Neuronal stem cell (in vitro differentiated cells): ENCODE data around the gene CCDC57.

Experiments
- DNase-seq: peaks from one replicate; pipeline ENCODE4 v3.0.0-alpha.2; 2013; ENCODE audit warnings: low spot score
- H2AFZ ChIP-seq: one replicate; pipeline ENCODE4 v1.6.1; 2013; ENCODE audit warnings: mild to moderate bottlenecking, low read length, inconsistent platforms
- H2AK5ac ChIP-seq: 2 replicates; pipeline ENCODE4 v1.6.1; 2013; ENCODE audit warnings: low read depth, mild to moderate bottlenecking, inconsistent platforms, low read length, moderate library complexity, mixed read lengths
- H2BK120ac ChIP-seq: 2 replicates; pipeline ENCODE4 v1.6.1; 2013; ENCODE audit warnings: low read depth, mild to moderate bottlenecking, inconsistent platforms, low read length, moderate library complexity, mixed read lengths
- H2BK12ac ChIP-seq: one replicate; pipeline ENCODE4 v1.6.1; 2013; ENCODE audit warnings: low read length, inconsistent platforms
- H2BK15ac ChIP-seq: 2 replicates; pipeline ENCODE4 v1.6.1; 2013; ENCODE audit warnings: mild to moderate bottlenecking, low read length, inconsistent platforms, mixed read lengths
- H2BK5ac ChIP-seq: one replicate; pipeline ENCODE4 v1.6.1; 2013; ENCODE audit warnings: inconsistent platforms, mild to moderate bottlenecking, low read length, moderate library complexity
- H3K14ac ChIP-seq: one replicate; pipeline ENCODE4 v1.6.1; 2013; ENCODE audit warnings: low read length, inconsistent platforms
- H3K18ac ChIP-seq: 2 replicates; pipeline ENCODE4 v1.6.1; 2013; ENCODE audit warnings: low read length, inconsistent platforms
- H3K23ac ChIP-seq: 2 replicates; pipeline ENCODE4 v1.6.1; 2013; ENCODE audit warnings: low read depth, mild to moderate bottlenecking, mixed read lengths, low read length, inconsistent platforms; ENCODE audit not compliant: poor library complexity
- H3K27ac ChIP-seq: replicated peaks from 3 replicates; pipeline ENCODE4 v1.5.1; 2013; ENCODE audit warnings: low read length, inconsistent platforms
- H3K27me3 ChIP-seq, 3 experiments: 2 replicates each; pipeline ENCODE4 v1.6.1; 2013; ENCODE audit warnings: low read length in 3 of 3, mild to moderate bottlenecking in 2 of 3, inconsistent platforms in 1 of 3, low read depth in 1 of 3, mixed read lengths in 1 of 3, moderate library complexity in 1 of 3; ENCODE audit not compliant: control insufficient read depth in 3 of 3, insufficient read depth in 3 of 3
- H3K36me3 ChIP-seq, 2 donors: replicated peaks in 1 of 2; 2 replicates each; pipeline ENCODE4 v1.6.1; 2013; ENCODE audit warnings: low read length in 2 of 2; ENCODE audit not compliant: control insufficient read depth in 2 of 2, insufficient read depth in 2 of 2
- H3K4ac ChIP-seq: 2 replicates; pipeline ENCODE4 v1.6.1; 2013; ENCODE audit warnings: inconsistent platforms, mild to moderate bottlenecking, low read length, moderate library complexity
- H3K4me1 ChIP-seq, 2 donors: 1 replicate in 1 of 2; 2 replicates in 1 of 2; pipeline ENCODE4 v1.6.1; 2013; ENCODE audit warnings: low read length in 2 of 2, low read depth in 1 of 2; ENCODE audit not compliant: control insufficient read depth in 2 of 2, insufficient read depth in 1 of 2
- H3K4me2 ChIP-seq: one replicate; pipeline ENCODE4 v1.6.1; 2013; ENCODE audit warnings: mild to moderate bottlenecking, low read length, inconsistent platforms; ENCODE audit not compliant: insufficient read depth, poor library complexity, severe bottlenecking
- H3K4me3 ChIP-seq, 2 donors: 2 replicates each; pipeline ENCODE4 v1.5.1; 2013; ENCODE audit warnings: low read length in 2 of 2, mild to moderate bottlenecking in 2 of 2, inconsistent platforms in 1 of 2, moderate library complexity in 1 of 2
- H3K79me1 ChIP-seq: one replicate; pipeline ENCODE4 v1.6.1; 2013; ENCODE audit warnings: low read depth, mild to moderate bottlenecking, inconsistent platforms, low read length, moderate library complexity
- H3K9ac ChIP-seq: one replicate; pipeline ENCODE4 v1.6.1; 2013; ENCODE audit warnings: mild to moderate bottlenecking, low read depth, low read length, inconsistent platforms; ENCODE audit not compliant: poor library complexity
- H3K9me3 ChIP-seq, 2 donors: replicated peaks in 1 of 2; 2 replicates each; pipeline versions ENCODE3 to v1.6.1; 2013; ENCODE audit warnings: low read length in 2 of 2, mild to moderate bottlenecking in 2 of 2, inconsistent platforms in 1 of 2, low read depth in 1 of 2, mixed read lengths in 1 of 2, moderate library complexity in 1 of 2; ENCODE audit not compliant: control insufficient read depth in 2 of 2, insufficient read depth in 1 of 2
- H4K8ac ChIP-seq: one replicate; pipeline ENCODE4 v1.6.1; 2013; ENCODE audit warnings: low read depth, mild to moderate bottlenecking, inconsistent platforms, low read length, moderate library complexity
- H4K91ac ChIP-seq: one replicate; pipeline ENCODE4 v1.6.1; 2013; ENCODE audit warnings: low read length, low read depth, mild to moderate bottlenecking, inconsistent platforms; ENCODE audit not compliant: poor library complexity
- WGBS, 2 donors: extraction: QIAGEN DNeasy Blood & Tissue Kit; methylation state at CpG; one replicate each; pipeline ENCODE4 v1.1.7; 2013; ENCODE audit warnings: missing lambda C conversion rate in 2 of 2, mixed read lengths in 1 of 2; ENCODE audit not compliant: insufficient read length in 2 of 2, insufficient replicate concordance in 1 of 2; ENCODE audit errors: extremely low coverage in 2 of 2; 5-methylcytosine and 5-hydroxymethylcytosine counted together

Gene CCDC57

GRCh38 chr17:82178499-82179261 is 34.0 kb downstream of the CCDC57 start:
- no peak overlapping the region for H4K8ac ChIP-seq
- H3K79me1 ChIP-seq = no peaks in the 10 kb centered on the region
- no peak overlapping the region for H3K4ac ChIP-seq
- H3K4me1 ChIP-seq = peaks cover 0 to 11% of the 10 kb centered on the region in 2 donors
- H3K4me2 ChIP-seq = no peak overlapping the region
- H3K23ac ChIP-seq = no peak overlapping the region
- H2BK120ac ChIP-seq = no peak overlapping the region
- H2AK5ac ChIP-seq = no peak overlapping the region
- H2AFZ ChIP-seq = no peak overlapping the region
- no peak overlapping the region for H3K4me3 ChIP-seq
- H3K9me3 ChIP-seq = no peaks in the 10 kb centered on the region
- no peak overlapping the region for H2BK15ac ChIP-seq
- no peaks in the 10 kb centered on the region for H3K27me3 ChIP-seq
- no peak for DNase-seq
- peak overlapping the region; percentile 38 for H3K9ac ChIP-seq
- no peak overlapping the region for H2BK12ac ChIP-seq
- H3K18ac ChIP-seq = no peak overlapping the region
- peaks cover 13 to 70% of the 10 kb centered on the region in 2 donors for H3K36me3 ChIP-seq
- peak overlapping the region; percentile 31 for H3K14ac ChIP-seq
- no peak overlapping the region for H2BK5ac ChIP-seq
- no CpG with 5 or more reads among the region's 24 CpGs for WGBS, 2 donors
- no peak overlapping the region for H4K91ac ChIP-seq
- H3K27ac ChIP-seq = no peak overlapping the region

DNA sequence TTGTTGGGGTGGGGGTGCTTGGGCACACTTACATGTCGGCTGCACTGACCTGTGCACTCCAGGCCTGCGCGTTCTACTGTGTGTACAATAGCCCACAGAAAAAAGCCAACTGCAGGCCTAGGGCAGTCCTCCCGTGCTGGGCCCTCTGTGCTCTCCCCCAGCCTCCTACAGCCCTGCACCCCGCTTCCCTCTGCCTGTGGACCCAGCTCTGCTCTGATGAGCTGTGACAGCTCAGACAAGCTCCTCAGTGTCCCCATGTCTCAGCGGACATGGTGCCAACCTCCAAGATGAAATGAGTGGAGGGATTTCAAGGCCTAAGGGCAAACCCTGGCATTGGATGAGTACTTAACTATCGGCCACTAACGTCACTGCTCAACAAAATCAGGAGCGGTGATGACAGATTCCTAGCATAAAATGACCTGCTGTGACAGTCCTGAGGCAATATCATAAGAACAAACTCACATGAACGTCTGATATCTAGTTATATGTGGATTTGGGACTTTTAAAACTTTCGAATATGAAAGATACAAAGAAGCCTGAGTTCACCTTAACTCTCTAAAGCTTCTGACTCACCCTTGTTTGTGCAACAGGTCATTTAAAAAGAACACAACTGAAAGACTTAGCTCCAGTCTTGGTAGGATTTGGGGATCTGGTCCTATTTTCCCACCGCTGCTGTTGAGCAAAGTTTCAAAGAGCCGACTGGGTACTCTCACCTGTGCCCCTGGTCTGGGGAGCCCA is 34.7 kb downstream of the CCDC57 start:
- Histone ChIP-seq H2AK5ac (no peak overlapping the region), H3K27me3 (no peaks in the 10 kb centered on the region), H2BK5ac (no peak overlapping the region), H3K9ac (no peak overlapping the region), H3K79me1 (no peaks in the 10 kb centered on the region), H3K27ac (no peak overlapping the region), H3K4me2 (no peak overlapping the region), H2BK120ac (no peak overlapping the region), H4K91ac (no peak overlapping the region), H3K4ac (no peak overlapping the region), H2BK12ac (no peak overlapping the region), H3K18ac (no peak overlapping the region), H4K8ac (no peak overlapping the region), H3K9me3 (no peaks in the 10 kb centered on the region), H3K4me1 (peaks cover 0 to 14% of the 10 kb centered on the region in 2 donors), H3K36me3 (peaks cover 10 to 69% of the 10 kb centered on the region in 2 donors), H2AFZ (no peak overlapping the region), H2BK15ac (no peak overlapping the region), H3K14ac (peak overlapping the region; percentile 31), H3K23ac (no peak overlapping the region), H3K4me3 (no peak overlapping the region)
- DNase-seq = no peak
- WGBS, 2 donors = no CpG with 5 or more reads among the region's 13 CpGs

GRCh38 chr17:82177276-82177675 is 35.4 kb downstream of the CCDC57 start:
- Histone ChIP-seq H2BK12ac (no peak overlapping the region), H3K9me3 (no peaks in the 10 kb centered on the region), H3K4me2 (no peak overlapping the region), H2AFZ (no peak overlapping the region), H2BK5ac (no peak overlapping the region), H3K36me3 (peaks cover 14 to 73% of the 10 kb centered on the region in 2 donors), H3K4me3 (no peak overlapping the region), H3K14ac (no peak overlapping the region), H3K18ac (no peak overlapping the region), H3K79me1 (no peaks in the 10 kb centered on the region), H3K23ac (no peak overlapping the region), H3K27ac (no peak overlapping the region), H2AK5ac (no peak overlapping the region), H4K91ac (no peak overlapping the region), H3K4me1 (peaks cover 0 to 14% of the 10 kb centered on the region in 2 donors), H3K27me3 (no peaks in the 10 kb centered on the region), H2BK15ac (no peak overlapping the region), H3K9ac (no peak overlapping the region), H3K4ac (no peak overlapping the region), H2BK120ac (no peak overlapping the region), H4K8ac (no peak overlapping the region)
- DNase-seq = no peak
- WGBS, 2 donors = no CpG with 5 or more reads among the region's 11 CpGs

DNA sequence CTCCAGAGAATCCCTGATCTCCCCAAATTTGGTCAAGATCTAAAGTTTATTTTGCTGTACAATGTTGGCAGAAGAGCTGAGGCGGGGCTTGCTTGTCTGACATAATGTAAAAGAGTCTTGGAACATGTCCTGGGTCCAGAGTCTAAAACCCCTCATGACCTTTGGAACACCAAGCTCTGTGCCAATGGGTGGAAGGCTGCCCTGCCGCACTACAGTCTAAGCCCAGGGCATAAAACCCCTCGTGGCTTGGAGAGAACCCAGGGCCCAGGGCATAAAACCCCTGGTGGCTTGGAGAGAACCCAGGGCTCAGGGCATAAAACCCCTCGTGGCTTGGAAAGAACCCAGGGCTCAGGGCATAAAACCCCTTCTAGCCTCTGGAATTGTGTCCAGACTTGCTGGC is 36.7 kb downstream of the CCDC57 start:
- no peak overlapping the region for H2BK5ac ChIP-seq
- no peak overlapping the region for H2BK120ac ChIP-seq
- no peak overlapping the region for H4K8ac ChIP-seq
- peaks cover 0 to 14% of the 10 kb centered on the region in 2 donors for H3K4me1 ChIP-seq
- H3K18ac ChIP-seq = no peak overlapping the region
- DNase-seq = no peak
- no peak overlapping the region for H3K27ac ChIP-seq
- H3K9me3 ChIP-seq = no peaks in the 10 kb centered on the region
- H4K91ac ChIP-seq = no peak overlapping the region
- H3K23ac ChIP-seq = no peak overlapping the region
- no peak overlapping the region for H3K4me2 ChIP-seq
- H3K36me3 ChIP-seq = peaks cover 18 to 76% of the 10 kb centered on the region in 2 donors
- H3K9ac ChIP-seq = no peak overlapping the region
- no peak overlapping the region for H3K14ac ChIP-seq
- H2BK15ac ChIP-seq = no peak overlapping the region
- H2AFZ ChIP-seq = no peak overlapping the region
- H2AK5ac ChIP-seq = no peak overlapping the region
- H3K4me3 ChIP-seq = no peak overlapping the region
- no peaks in the 10 kb centered on the region for H3K79me1 ChIP-seq
- no peaks in the 10 kb centered on the region for H3K27me3 ChIP-seq
- WGBS, 2 donors = no CpG with 5 or more reads among the region's 4 CpGs
- H3K4ac ChIP-seq = no peak overlapping the region
- H2BK12ac ChIP-seq = no peak overlapping the region
